PC-9 (cell line): ENCODE measurements around the gene CHST11. TPM values are rescaled to one million over a fixed set of nuclear protein-coding genes. Genes with fewer than 3 reads are reported as not detected.

Source experiments
- BruUV-seq: library from RNA; stranded (reverse); fragments of 400-500 nt; replicated peaks from 2 replicates; lab custom pipeline; 2021; lab: Mats Ljungman, UMichigan
- CTCF ChIA-PET: fragments of 300-600 bp; sonication (Branson Sonifier 250); formaldehyde crosslinking; loops from one replicate; lab custom pipeline; 2022; ENCODE audit warnings: antibody characterized with exemption; lab: Charles Lee
- POLR2A ChIA-PET: fragments of 300-600 bp; sonication (Branson Sonifier 250); formaldehyde crosslinking; loops from one replicate; lab custom pipeline; 2022; ENCODE audit warnings: antibody characterized with exemption; ENCODE audit not compliant: unreplicated experiment; lab: Charles Lee
- DNase-seq, 2 experiments: peaks; one replicate each; pipeline versions ENCODE4 v3.0.0 to v3.0.0-alpha.2; 2015 to 2022; ENCODE audit warnings: mixed read lengths in 1 of 2
- H2AFZ ChIP-seq: fragments of 200-600 bp; sonication (generic); 2 replicates; pipeline ENCODE4 v1.8.1; 2017; ENCODE audit warnings: antibody characterized with exemption
- H3F3A ChIP-seq: fragments of 200-600 bp; sonication (generic); 2 replicates; pipeline ENCODE4 v1.8.1; 2017; ENCODE audit warnings: antibody characterized with exemption, mild to moderate bottlenecking, low read depth; ENCODE audit not compliant: insufficient read depth
- H3K27ac ChIP-seq: fragments of 200-600 bp; sonication (generic); 2 replicates; pipeline ENCODE4 v1.6.1; 2016; ENCODE audit warnings: mixed run types
- H3K27me3 ChIP-seq: fragments of 200-600 bp; sonication (generic); 2 replicates; pipeline ENCODE4 v1.6.1; 2016; ENCODE audit warnings: low read depth, mixed run types; ENCODE audit not compliant: insufficient read depth
- H3K36me3 ChIP-seq: fragments of 200-600 bp; sonication (generic); 2 replicates; pipeline ENCODE4 v1.6.1; 2016; ENCODE audit warnings: low read depth, mixed run types
- H3K4me1 ChIP-seq: fragments of 200-600 bp; sonication (generic); replicated peaks from 2 replicates; pipeline ENCODE4 v1.6.1; 2016; ENCODE audit warnings: mixed run types; ENCODE audit not compliant: insufficient read depth
- H3K4me2 ChIP-seq: fragments of 200-600 bp; sonication (generic); 2 replicates; pipeline ENCODE4 v1.6.1; 2017; ENCODE audit warnings: mixed run types
- H3K4me3 ChIP-seq: fragments of 200-600 bp; sonication (generic); 2 replicates; pipeline ENCODE4 v1.6.1; 2016; ENCODE audit warnings: mixed run types
- H3K79me2 ChIP-seq: fragments of 200-600 bp; sonication (generic); 2 replicates; pipeline ENCODE4 v1.6.1; 2017; ENCODE audit warnings: low read depth, mixed run types
- H3K9me2 ChIP-seq: fragments of 200-600 bp; sonication (generic); 2 replicates; pipeline ENCODE4 v1.8.1; 2017; ENCODE audit warnings: mild to moderate bottlenecking; ENCODE audit not compliant: insufficient read depth
- H3K9me3 ChIP-seq: fragments of 200-600 bp; sonication (generic); 2 replicates; pipeline ENCODE4 v1.8.1; 2016; ENCODE audit warnings: low read depth; ENCODE audit not compliant: insufficient read depth
- H4K20me1 ChIP-seq: fragments of 200-600 bp; sonication (generic); 2 replicates; pipeline ENCODE4 v1.8.1; 2017; ENCODE audit not compliant: insufficient read depth
- EZH2 ChIP-seq: fragments of 200-600 bp; sonication (generic); IDR thresholded peaks from 2 replicates; pipeline ENCODE4 v1.8.0; 2017; ENCODE audit warnings: antibody characterized with exemption, low read depth
- intact Hi-C: fragments of 100-400 bp; cut with micrococcal nuclease; formaldehyde crosslinking; loops from one replicate; pipeline ENCODE4 v1.10.0; 2022; ENCODE audit not compliant: unreplicated experiment
- total RNA-seq: library from RNA; stranded (reverse); gene quantifications from 2 replicates; pipeline ENCODE4 v1.2.3, GENCODE V29; 2021
- TF ChIP-seq, protein P1 (sequence below): fragments of 200-600 bp; sonication (generic); conservative IDR thresholded peaks from 2 replicates; pipeline ENCODE4 v1.6.1; 2017; ENCODE audit warnings: mixed run types, antibody characterized with exemption, mild to moderate bottlenecking, moderate library complexity

The CHST11 gene
- total RNA-seq, 1 experiment from 2014 or later = 39.9 TPM

GRCh38 chr12:104493496-104493895 lies 36.7 kb downstream of the CHST11 start:
- no peak overlapping the region for H3K27ac ChIP-seq
- no peak overlapping the region for H2AFZ ChIP-seq
- H3K27me3 ChIP-seq = no peaks in the 10 kb centered on the region
- peaks cover 98% of the 10 kb centered on the region for H3K79me2 ChIP-seq
- peaks cover 13% of the 10 kb centered on the region; the same call in 1 of the 2 replicates for H3K36me3 ChIP-seq
- H3K4me1 ChIP-seq = no peaks in the 10 kb centered on the region
- H3K4me3 ChIP-seq = no peak overlapping the region
- ChIA-PET CTCF (no interaction called here), POLR2A (no interaction called here)
- no peak overlapping the region for H3K4me2 ChIP-seq
- intact Hi-C loops = no loop called here
- no peaks in the 10 kb centered on the region for H3K9me3 ChIP-seq
- DNase-seq = no peak
- H3F3A ChIP-seq = peaks cover 13% of the 10 kb centered on the region; the same call in 1 of the 2 replicates
- H3K9me2 ChIP-seq = no peaks in the 10 kb centered on the region
- H4K20me1 ChIP-seq = peaks cover 41% of the 10 kb centered on the region
- no TSS peak for BruUV-seq
- TF ChIP-seq EZH2 = no peak
- TF ChIP-seq, protein P1, sequence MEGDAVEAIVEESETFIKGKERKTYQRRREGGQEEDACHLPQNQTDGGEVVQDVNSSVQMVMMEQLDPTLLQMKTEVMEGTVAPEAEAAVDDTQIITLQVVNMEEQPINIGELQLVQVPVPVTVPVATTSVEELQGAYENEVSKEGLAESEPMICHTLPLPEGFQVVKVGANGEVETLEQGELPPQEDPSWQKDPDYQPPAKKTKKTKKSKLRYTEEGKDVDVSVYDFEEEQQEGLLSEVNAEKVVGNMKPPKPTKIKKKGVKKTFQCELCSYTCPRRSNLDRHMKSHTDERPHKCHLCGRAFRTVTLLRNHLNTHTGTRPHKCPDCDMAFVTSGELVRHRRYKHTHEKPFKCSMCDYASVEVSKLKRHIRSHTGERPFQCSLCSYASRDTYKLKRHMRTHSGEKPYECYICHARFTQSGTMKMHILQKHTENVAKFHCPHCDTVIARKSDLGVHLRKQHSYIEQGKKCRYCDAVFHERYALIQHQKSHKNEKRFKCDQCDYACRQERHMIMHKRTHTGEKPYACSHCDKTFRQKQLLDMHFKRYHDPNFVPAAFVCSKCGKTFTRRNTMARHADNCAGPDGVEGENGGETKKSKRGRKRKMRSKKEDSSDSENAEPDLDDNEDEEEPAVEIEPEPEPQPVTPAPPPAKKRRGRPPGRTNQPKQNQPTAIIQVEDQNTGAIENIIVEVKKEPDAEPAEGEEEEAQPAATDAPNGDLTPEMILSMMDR = no peak

DNA sequence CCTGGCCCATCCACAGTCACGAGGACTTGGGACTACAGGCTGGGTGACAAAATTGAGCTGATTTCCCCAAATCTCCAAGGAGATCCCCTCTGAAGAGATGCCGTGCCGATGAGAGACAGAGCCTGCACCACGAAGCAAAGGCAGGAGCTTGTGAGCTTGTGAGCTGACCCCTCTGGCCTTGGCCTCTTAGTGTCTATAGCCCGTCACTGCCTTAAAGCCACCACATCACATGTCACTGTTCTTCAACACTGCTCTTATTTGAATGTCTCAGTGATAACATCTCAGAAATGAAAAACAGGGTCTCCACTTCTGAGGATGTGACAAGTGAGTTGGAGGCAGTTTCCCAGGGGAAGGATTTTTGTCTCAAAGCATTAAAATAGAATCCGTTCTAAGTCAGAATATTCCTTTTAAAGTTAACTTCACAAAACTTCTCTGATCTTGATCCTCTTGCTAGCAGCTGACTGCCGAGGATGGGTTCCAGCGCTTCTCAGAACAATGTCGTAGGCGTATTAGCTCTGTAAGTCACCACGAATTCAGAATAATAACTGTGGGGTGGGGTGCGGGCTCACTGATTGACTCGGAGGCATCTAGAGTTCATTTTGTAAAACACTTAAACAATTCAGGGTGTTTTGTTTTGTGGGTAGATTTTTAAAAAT lies 37.5 kb downstream of the CHST11 start:
- no peak for DNase-seq
- ChIA-PET CTCF (no interaction called here), POLR2A (no interaction called here)
- Histone ChIP-seq H3K27me3 (no peaks in the 10 kb centered on the region), H4K20me1 (peaks cover 46% of the 10 kb centered on the region), H3K27ac (no peak overlapping the region), H3K79me2 (peaks cover 98% of the 10 kb centered on the region), H3K9me3 (no peaks in the 10 kb centered on the region), H3K36me3 (peaks cover 15% of the 10 kb centered on the region; the same call in 1 of the 2 replicates), H3F3A (peaks cover 21% of the 10 kb centered on the region; the same call in 1 of the 2 replicates), H3K4me2 (no peak overlapping the region), H3K9me2 (no peaks in the 10 kb centered on the region), H3K4me3 (no peak overlapping the region), H3K4me1 (no peaks in the 10 kb centered on the region), H2AFZ (no peak overlapping the region)
- TF ChIP-seq, protein P1 = no peak
- no peak for TF ChIP-seq EZH2
- BruUV-seq = no TSS peak
- intact Hi-C loops = no loop called here

GRCh38 chr12:104494793-104495158 lies 38.0 kb downstream of the CHST11 start:
- no peak for DNase-seq
- ChIA-PET CTCF (no interaction called here), POLR2A (no interaction called here)
- Histone ChIP-seq H3K79me2 (peaks cover 99% of the 10 kb centered on the region), H3K4me3 (no peak overlapping the region), H4K20me1 (peaks cover 46% of the 10 kb centered on the region), H3K4me2 (no peak overlapping the region), H3K9me3 (no peaks in the 10 kb centered on the region), H3K27me3 (no peaks in the 10 kb centered on the region), H3F3A (peaks cover 24% of the 10 kb centered on the region; the same call in 1 of the 2 replicates), H3K4me1 (no peaks in the 10 kb centered on the region), H2AFZ (no peak overlapping the region), H3K9me2 (no peaks in the 10 kb centered on the region), H3K27ac (no peak overlapping the region), H3K36me3 (peaks cover 15% of the 10 kb centered on the region; the same call in 1 of the 2 replicates)
- no TSS peak for BruUV-seq
- intact Hi-C loops = no loop called here
- TF ChIP-seq, protein P1 = no peak
- no peak for TF ChIP-seq EZH2
